Fibroblast of mammary gland (primary cell): ENCODE results near the gene ADAMTSL2.
A peak's percentile ranks its signal among the peaks of the same experiment; 100 is the strongest.

Experiments used
- DNase-seq: peaks from one replicate; pipeline ENCODE4 v3.0.0-alpha.2; 2010; ENCODE audit warnings: low read depth
- H3K4me3 ChIP-seq: 2 replicates; pipeline ENCODE4 v1.5.1; 2011; ENCODE audit warnings: low read depth, mild to moderate bottlenecking, low read length, moderate library complexity; ENCODE audit not compliant: control insufficient read depth
- TF ChIP-seq, protein P1 (sequence below): conservative IDR thresholded peaks from 2 replicates; pipeline ENCODE4 v1.5.1; 2011; ENCODE audit warnings: low read depth, low read length, inconsistent platforms; ENCODE audit not compliant: control insufficient read depth, insufficient read depth

Gene ADAMTSL2

DNA sequence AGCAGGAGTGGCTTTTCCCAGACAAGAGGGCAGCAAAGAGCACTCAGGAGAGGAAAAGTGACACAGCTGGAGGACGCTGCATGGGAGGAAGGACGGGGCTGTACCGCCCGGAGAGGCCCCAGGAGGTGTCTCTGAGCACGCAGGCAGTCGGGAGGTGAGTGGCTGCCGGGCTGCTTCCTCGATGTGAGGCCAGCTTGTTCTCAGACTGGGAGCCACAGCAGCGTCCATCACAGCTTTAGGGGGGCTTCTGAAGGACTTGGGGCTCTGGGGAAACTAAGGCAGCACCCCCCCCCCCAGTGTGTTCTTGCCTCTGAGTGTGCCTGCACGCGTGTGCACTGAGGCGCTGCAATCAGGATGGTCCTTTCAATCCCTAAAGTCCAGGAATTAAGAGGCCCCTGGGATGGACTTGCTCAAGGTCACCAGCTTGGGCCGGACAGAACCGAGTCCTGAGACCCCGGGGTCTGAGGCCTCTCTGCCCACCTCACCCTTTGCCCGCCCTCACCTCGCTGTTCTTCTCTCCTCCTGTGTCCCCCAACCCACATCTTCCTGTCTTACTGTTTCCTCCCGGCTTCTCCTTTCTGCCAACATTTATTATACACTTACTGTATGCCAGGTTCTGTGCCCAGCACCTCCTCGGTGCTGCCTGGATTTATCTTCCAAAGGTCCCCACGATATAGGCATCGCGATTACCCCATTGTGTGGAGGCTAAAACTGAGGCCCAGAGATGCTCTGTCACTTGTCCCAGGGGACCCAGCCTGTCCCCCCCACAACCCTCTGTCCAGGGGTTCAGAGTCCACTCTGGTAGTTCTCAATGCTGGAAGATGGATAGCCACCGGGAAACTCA is 41.7 kb downstream of the ADAMTSL2 start:
- no peak for DNase-seq
- TF ChIP-seq, protein P1, sequence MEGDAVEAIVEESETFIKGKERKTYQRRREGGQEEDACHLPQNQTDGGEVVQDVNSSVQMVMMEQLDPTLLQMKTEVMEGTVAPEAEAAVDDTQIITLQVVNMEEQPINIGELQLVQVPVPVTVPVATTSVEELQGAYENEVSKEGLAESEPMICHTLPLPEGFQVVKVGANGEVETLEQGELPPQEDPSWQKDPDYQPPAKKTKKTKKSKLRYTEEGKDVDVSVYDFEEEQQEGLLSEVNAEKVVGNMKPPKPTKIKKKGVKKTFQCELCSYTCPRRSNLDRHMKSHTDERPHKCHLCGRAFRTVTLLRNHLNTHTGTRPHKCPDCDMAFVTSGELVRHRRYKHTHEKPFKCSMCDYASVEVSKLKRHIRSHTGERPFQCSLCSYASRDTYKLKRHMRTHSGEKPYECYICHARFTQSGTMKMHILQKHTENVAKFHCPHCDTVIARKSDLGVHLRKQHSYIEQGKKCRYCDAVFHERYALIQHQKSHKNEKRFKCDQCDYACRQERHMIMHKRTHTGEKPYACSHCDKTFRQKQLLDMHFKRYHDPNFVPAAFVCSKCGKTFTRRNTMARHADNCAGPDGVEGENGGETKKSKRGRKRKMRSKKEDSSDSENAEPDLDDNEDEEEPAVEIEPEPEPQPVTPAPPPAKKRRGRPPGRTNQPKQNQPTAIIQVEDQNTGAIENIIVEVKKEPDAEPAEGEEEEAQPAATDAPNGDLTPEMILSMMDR: no peak
- H3K4me3 ChIP-seq: no peak overlapping the region

DNA sequence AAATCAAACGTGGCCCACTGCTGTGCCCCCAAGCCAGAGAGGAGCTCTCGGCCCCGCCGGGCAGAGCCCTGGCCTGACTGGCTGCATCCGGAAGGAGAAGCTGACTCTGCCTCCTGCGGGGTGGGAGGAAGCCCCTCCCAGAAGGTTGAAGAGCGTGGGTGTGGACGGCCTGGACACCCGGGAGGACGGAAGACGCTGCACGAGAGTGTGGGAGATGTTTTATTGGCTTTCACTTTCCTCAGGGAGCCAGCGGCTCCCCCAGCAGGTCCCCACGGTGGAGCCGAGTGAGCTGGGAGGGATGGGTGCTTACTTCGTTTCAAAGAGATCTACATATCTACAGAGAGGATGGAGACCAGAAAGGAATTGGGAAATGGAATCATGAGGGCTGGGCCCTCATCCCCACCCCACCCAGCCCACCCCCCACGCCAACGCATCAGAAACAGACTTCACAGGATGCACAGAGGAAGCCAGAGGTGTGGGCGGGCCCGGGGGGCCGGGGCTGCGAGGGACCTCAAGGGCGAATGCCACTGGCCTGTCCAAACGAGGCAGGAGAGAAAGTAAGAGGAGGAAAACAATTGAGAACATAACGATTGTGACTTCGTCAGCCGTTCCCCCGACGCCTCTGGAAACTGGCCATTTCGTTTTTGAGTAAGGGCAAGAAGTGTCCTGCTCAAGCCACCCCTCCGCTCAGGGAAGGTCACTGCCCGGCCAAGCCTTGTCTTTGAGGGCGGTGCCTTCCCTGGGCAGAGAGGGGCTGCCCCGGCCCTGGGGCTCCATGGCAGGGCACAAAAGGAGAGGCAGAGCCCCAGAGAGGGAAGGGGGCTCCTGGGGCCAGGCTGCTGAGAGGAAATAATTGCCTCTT is 42.6 kb downstream of the ADAMTSL2 start:
- H3K4me3 ChIP-seq: no peak overlapping the region
- TF ChIP-seq, protein P1: no peak
- DNase-seq: peak; percentile 20

DNA sequence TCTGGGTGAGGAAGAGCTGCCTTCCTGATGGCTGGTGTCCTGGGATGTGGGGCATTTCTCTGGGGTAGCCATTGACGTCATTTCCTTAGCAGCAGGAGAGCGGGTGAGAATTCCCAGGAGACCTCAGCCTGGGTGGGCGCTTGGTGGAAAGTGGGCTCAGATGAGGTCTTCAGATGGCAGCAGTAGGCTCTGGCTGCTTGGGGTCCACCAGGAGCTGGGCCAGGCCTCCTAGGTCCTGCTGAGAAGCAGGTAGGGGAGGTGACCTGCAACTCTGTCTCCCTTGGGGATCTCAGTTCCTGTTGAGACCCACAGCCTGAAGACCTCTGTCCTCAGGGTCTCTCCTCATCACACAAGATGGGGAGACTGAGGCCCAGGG is 43.2 kb downstream of the ADAMTSL2 start:
- DNase-seq: no peak
- TF ChIP-seq, protein P1: no peak
- no peak overlapping the region for H3K4me3 ChIP-seq

DNA sequence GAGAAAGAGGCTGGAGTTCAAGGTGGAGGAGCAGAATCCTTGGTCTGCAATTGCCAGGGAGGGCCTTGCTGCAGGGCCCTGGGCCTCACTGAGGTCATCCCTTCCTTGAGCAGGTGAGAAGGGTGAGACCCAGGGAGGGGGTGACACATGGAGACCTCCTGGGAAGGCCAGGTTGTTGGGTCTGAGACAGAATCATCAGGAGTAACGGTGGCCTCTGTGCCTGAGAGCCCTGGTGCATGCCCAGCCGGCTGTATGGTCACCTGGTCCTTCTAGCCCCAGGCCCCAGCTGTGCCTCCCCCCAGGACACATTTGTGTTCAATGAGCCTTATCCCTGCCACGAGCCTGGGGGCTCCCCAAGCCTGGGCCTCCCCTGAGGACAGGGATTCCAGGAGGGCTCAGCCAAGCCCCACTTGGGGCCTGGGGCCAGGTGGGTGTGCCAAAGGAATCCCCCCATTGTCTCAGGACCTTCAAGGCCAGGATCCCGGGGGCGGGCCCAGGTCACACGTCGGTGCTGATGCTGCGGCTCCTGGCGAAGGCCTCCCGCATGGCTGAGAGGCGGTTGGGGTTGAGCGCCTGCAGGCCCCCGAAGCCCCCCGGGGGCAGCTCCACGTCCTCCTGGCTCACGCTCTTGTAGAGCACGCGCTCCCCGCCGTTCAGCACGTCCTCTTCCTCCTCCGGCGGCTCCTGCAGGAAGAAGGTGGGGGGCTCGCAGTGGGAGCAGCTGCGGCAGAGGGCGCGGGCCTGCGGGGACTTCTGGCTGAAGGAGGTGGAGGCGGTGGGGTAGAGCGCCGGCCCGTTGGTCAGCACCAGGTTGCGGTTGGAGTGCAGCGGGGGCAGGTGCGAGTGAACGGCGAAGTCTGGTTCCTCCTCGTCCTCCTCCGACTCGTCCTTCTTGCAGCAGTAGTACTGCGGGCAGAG is 44.3 kb downstream of the ADAMTSL2 start:
- TF ChIP-seq, protein P1: no peak
- no peak overlapping the region for H3K4me3 ChIP-seq
- no peak for DNase-seq

DNA sequence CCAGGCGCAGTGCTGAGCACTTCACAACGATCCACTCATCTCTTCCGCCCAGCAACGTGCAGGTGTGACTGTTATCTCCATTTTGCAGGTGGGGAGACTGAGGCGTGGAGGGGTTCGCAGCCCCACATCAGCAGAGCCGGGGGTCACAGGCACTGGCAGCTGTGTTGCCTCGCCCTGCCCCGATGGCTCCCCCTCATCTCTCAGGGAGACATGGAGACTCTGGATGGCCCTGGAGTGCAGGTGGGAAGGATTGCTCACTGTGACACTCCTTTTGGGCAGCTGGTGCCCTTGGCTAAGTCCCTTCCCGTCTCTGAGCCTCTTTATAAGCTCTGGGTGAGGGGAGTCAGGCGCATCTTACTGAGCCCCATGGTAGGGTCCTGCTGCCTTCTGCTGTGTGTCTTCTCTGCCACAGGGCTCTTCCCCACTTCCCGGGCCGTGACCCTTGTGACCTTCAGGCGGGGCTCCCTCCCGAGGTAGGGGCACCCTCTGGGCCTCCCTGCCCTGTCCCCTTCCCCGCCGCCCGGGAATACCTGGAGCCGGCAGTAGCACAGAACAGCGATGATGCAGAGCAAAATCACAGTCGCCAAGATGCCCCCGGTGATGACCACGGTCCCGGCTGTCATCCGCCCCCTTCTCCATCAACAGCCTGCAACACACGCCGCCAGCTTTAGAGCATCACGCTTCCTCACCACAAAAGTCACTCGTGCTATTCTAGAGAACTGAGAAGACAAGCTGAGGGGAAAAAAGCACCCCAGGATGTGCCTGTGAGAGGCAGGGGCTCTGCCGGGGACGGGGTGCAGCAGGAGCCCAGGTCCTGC is 45.3 kb downstream of the ADAMTSL2 start:
- no peak for DNase-seq
- no peak overlapping the region for H3K4me3 ChIP-seq
- TF ChIP-seq, protein P1: no peak
